Measurements from ENCODE around the gene ITPR2.
"Not testable (repeated sequence)": the region's sequence is repeated elsewhere in the genome, so short reads cannot be mapped to it uniquely, and the experiment has no call there.

ITPR2 gene

DNA sequence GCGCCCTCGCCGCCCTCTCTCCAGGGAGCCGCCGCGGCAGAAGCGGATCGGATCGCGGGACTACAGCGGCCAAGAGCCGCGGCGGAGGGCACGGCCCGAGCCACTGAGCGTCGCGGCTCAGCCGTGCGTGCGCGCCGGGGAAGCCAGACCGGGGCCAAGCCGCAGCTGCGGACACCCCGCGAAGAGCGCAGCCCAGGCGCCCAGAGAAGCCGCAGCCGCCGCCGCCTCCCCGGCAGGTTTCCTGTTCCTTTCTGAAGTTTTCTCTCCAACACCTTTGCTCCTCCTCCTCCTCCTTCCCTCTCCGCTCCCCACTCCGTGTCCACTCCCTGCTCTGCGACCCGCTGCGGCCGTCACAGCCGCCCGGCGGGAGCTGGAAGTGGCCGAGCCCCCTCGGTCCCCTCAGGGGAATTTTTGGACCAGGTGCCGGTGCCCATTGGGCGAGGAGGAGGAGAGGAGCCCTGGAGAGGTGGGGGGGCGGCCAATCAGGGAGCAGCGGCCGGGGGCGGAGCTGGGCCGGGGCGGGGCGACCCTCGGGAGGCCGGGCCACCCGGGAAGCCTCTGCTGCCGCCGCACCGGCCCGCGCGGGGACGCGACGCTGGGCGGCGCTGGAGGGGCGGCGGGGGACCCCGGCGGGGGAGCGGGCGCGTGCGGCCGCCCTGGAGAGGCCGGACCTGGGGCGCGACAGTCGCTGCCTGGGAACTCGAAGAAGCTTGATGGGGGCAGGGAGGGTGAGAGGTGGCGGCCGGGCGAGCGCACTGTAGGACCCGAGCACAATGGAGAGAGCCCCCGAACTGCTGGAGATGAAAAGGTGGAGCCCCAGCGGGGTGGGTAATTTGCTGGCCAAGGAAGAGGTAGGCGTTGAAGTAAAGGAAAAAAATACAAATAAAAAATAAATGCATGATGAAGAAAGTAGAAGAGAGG, at the start of gene ITPR2:
Gene ITPR2 (minus strand): TSS at position 373 of the 921 bp plus-strand sequence. CDS start 413 bp downstream, outside the sequence.
- DNase-seq: peak; percentile 92 to 93

DNA sequence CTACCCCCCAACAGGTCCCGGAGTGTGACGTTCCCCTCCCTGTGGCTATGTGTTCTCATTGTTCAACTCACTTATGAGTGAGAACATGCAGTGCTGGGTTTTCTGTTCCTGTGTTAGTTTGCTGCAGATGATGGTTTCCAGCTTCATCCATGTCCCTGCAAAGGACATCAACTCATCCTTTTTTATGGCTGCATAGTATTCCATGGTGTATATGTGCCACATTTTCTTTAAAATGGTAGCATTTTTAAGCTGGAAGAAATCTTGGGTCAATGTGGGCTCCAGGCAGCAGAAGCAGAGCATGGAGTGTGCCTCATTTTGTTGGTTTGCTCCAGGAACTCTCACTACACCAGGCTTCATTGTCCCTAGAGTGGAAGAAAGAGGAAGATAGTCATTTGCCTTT, 47.6 kb upstream of the ITPR2 start:
- no peak for DNase-seq

DNA sequence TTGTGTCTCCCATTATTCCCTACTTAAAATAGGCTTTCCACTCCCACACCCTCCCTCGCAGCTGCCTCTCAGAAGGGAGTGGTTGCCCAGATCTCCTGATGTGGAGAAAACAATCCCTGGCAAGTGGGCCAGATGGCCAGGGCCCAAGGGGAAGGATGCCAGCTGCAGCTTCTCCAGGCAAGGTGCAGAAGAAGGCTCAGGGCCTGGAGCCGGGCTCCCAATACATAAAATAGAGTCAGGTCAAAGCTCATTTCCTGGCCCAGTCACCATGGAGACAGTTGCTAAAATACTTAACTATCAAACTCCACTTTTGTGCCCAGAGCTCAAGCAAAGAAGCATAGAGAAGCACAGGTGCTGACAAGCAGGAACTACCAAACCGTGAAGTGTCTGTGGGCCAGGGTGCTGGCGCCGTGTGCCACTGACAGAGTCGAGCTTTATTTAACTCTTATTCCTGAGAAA, 45.7 kb upstream of the ITPR2 start:
- DNase-seq: peak in 1 of 2 donors; percentile 7

DNA sequence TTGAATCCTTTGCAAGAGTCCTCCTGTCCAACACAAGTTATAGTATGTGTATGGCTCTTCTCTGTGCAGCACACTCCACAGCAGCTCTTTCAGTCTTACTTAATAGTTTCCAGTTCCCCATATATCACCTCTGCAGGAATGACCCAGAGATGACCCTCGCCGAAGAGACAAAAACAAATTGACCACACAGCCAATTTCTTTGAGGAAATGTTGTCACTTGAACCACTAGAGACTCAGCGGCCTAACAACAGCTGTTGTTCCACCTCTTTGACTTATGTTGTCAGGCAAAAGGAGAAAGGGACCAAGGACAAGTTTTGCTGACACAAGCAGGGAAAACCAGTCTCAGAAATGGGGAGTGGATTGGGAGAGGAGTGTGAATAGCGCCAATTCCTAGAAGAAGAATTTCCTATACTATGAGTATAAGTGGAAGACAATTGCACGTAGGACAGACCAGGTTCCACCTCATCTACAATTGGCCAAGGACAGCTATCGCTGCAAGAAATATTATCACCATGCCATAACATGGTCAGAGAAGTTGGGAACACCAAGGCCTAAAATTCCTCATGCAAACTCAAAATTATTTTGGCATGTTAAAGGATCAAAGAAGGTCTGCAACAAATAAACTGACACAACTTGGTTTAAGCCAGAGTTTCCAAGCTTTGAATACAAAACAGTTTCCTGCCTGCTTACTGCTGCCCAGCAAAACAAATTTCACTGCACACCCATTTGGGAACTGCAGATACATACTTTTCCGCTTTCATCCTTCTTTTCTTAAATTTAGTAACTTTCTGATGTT, 41.7 kb upstream of the ITPR2 start:
- DNase-seq: peak in 1 of 2 donors; percentile 4

DNA sequence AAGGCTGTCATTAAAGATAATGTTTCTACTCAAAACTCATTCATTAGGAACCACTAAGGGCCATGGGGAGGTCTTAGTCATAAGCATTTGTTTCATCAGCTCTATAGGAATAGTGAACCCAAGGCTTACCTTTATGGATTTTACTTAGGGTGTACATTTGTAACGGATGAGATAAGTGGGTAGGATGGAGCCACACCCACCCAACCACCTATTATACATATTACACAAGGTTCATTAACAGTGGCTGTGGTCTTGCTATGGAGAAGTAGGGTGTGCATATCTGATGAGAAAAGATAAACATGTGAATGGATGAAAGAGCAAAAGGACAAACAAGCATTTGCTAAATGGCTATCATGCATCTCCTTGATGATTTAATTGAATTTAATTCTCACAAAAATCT, 39.6 kb upstream of the ITPR2 start:
- DNase-seq: no peak

DNA sequence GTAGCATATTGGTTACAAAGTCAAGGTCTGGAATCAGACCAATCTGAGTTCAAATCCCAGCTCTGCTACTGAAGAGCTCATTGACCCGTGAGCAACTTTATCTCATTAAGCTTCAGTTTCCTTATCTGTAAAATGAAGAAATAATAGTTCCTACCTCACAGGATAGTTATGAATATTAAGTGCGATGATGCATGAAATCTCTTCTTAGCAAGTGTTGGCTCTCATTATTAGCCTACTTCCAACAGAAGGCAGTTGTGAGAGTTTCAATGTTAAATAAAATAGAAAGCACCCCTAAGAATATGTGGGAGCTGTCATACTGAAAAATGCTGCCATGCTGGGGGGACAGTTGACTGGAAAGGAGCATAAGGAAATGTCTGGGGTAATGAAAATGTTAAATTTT, 39.0 kb upstream of the ITPR2 start:
- DNase-seq: no peak

DNA sequence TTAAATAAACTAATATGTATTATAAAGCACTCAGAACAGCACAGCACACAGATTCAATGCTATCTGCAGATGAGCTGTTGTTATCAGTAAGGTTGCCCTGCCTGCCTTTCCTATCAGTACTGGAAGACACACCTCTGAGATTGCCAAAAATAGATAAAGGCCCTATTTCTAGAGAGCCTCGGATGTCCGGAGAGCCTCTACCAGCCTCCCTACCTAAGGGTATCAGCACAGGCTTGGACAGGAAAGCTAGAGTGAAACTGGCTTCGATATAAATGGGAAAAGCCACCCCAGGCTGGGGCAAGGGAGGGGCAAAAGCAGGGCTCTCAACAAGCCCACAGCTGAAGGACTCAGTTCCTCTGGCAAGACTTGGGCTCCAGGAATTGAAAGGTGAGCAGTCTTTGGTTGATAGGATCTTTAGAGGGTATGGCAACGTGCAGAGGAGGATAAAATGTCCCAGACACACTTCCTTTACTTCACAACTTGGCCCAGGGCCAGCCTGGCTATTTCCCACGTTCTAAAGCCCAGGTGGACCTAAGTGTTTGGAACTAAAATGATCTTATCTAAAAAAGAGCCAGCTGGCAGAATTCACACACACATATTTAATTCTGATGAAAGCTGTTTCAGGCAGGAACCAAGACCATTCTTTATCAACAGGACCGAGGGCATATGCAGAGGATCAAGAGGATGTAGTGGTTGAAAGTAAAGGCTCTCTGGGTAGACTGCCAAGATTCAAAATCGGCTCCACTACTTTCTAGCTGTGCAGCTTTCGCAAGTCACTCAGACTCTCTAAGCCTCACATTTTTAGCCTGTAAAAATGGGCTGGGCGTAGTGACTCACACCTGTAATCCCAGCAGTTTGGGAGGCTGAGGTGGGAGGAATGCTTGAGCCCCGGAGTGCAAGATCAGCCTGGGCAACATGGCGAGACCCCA, 37.8 kb upstream of the ITPR2 start:
- DNase-seq: no peak

DNA sequence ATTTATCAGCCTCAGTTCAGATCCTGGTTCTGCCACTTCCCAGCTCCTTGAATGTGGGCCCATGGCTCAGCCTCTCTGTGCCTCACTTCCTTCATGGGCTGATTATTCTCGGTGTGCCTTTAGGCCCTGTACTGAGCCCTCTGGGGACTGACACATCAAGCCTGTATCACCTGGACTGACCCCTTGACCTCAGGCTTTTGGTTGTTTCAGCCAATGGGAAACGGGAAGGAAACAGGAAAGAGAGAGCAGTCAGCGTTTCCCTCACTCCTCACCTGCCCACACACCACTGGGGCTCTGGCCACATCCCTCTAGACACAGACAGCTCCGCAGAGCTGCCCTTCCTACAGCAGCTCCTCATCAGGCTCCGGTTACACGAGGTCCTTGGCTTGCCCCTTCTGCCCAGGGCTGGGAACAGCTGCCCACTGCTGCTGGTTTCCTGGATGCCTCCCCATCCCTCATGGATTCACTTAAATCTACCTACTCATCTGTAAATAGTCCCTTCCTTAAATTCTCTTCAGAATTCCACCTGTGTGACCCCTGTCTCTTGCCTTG, 37.0 kb upstream of the ITPR2 start:
- no peak for DNase-seq

DNA sequence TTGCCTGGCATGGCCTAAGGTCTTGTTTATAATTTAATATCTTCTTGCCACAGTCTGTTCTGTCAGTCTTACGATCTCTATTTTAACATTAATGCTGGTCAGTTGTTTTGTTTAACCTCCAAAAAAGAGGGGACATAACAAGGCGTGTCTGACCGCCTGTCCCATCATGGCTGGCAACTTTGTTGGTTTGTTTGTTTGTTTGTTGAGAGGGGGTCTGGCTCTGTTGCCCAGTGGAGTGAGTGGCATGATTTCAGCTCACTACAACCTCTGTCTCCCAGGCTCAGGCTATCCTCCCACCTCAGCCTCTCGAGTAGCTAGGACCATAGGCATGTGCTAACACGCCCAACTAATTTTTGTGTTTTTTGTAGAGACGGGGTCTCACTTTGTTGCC, 36.1 kb upstream of the ITPR2 start:
- DNase-seq: no peak

DNA sequence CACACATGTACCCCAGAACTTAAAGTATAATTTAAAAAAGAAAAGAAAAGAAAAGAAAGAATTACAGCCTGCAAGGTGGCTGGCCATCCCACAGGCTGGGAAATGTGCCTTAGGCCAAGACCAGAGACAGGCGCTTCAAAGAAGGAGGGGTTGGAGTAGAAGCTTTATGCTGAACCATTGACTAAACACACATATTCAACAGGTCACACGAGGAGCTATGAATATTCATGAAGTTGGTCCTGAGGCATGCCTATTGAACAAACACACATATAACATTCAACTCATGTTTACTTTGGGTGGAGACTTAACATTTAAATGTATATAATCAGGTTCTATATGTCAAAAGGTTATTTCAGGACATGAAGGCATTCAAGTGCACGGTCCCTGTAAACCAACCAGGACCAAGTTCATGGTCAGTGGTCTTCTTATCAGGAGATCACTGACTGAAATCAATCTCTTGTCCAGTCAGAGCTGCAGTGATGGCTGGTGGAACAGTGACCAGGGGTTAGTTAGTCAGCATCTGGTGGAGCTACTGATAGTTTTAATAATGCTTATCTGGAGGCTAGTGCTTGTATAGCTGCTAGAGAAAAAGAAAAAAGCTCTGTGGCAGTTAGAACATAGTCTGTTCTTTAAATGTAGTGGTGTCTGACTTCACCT, 35.6 kb upstream of the ITPR2 start:
- no peak for DNase-seq

DNA sequence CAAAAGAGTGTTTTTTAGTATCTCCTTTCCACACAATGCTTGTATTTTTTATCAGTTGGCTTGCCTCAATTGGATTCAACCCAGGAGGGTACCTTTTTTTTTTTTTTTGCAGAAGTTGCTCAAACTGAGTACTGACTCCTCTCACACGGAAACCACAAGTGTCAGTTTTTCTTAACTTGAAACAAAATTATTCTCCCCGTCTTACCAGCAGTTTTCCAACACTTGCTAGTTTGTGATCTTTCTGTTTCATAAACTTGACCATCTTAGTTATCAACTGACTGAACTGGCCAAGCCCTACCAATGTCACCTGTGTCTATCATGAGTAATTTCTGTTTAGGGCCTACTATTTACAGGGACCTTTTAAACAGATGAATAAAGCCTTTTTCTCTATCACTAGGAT, 34.1 kb upstream of the ITPR2 start:
- DNase-seq: no peak

DNA sequence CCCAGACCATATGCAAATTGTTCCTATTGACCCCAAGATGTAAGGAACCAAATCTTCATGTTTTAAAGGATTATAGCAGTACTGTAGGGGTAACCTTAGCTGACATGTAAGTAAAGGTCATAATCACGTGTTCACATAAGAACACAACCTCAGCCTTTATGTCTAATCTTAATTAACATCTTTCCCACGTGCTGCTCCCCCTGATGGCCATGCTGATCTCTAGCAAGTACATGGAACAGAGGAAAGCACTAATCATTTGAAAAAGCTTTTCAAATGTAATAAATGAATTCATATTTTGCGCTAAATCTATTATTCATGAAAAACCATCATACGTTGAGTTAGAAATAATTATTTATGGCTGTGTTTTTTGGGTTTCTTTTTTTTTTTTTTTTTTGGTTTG, 30.5 kb upstream of the ITPR2 start:
- DNase-seq: no peak

DNA sequence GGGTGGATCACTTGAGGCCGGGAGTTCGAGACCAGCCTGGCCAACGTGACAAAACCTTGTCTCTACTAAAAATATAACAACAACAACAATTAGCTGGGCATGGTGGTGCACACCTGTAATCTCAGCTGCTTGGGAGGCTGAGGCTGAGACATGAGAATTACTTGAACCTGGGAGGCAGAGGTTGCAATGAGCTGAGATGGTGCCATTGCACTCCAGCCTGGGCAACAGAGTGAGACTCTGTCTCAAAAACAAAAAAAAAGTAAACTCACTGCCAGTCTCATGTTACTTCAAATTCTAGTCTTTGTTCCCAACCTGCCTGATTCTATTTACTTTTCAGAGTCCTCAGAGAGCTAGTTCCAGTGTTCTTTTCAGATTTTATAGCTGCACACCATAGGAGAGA, 29.8 kb upstream of the ITPR2 start:
- DNase-seq: not testable (repeated sequence)

DNA sequence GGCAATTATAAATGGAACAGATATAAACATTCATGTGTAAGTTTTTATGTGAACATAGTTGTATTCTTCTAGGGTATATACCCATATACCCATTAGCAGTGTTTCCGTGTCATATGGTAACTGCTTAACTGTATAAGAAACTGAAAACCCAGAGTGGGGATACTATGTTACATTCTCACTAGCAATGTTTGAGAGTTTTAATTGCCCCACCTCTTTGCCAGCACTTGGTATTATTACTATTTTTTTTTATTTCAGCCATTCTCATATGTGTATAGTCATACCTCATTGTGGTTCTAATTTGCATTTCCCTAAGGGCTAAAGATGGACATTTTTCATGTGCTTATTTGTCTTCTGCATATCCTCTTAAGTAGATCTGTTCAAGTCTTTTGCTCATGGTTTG, 28.7 kb upstream of the ITPR2 start:
- DNase-seq: no peak

DNA sequence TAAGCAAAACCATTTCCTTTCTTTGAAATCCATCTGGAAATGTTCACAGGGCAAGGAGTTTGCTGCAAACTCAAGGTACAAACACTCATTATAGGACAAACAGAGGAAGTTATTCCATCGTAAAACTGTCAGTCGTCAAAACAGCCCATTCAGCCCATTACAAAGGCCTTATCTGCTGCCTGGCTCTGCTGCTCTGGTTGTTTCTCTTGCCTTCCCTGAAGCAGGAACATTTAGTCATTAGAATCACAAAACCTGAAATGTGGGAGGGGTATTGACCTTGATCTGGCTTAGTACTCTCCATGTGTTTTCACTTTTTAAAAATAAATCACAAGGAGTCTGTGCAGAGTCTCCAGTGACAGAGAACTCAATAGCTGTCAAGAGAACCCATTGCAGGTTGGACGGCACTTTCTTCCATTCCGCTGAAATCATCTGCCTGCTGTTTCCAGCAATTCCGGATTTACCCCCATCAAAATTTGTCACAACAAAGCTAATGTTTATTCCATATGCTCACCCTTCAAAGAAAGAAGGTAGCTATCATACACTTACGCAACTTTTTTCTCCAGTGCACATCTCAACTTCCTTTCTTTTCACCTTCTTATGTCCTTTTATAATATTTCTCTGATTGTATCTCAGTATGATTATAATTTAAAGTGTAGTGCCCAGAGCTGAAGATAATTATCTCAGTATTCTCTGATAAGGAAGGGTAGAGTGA, 24.6 kb upstream of the ITPR2 start:
- DNase-seq: no peak

DNA sequence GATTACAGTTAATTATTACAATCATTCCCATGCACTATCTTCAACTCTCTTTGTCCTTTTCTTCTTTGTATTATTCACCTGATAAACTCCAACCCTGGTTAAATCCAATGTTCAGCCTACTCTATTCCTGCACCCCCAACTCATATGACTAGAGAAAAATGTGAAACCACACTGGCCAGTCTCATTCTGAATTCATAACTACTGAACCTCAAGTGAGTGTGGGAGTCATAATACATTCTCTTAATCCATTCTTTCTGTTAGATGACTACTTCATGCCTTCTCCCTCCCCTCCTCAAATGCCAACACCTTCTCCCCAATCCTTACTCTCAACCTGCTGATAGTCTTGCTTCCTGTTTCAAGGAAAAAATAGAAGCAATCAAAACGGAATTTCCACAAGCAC, 22.3 kb upstream of the ITPR2 start:
- no peak for DNase-seq

DNA sequence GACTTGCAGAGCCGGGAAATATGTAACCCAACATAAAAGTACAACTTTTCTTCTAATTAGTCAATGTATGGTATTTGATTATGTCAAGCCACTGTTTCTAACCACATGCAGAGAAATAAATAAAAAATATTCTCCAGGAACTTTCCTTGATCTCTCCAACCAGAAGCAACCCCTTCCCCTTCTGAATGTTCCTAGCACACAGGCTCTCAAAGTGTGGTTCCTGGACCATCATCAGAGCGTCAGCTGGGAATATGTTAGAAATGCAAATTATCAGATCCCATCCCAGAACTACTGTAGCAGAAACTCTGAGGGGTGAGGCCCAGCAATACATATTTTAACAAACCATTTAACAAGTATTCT, 21.0 kb upstream of the ITPR2 start:
- DNase-seq: no peak

DNA sequence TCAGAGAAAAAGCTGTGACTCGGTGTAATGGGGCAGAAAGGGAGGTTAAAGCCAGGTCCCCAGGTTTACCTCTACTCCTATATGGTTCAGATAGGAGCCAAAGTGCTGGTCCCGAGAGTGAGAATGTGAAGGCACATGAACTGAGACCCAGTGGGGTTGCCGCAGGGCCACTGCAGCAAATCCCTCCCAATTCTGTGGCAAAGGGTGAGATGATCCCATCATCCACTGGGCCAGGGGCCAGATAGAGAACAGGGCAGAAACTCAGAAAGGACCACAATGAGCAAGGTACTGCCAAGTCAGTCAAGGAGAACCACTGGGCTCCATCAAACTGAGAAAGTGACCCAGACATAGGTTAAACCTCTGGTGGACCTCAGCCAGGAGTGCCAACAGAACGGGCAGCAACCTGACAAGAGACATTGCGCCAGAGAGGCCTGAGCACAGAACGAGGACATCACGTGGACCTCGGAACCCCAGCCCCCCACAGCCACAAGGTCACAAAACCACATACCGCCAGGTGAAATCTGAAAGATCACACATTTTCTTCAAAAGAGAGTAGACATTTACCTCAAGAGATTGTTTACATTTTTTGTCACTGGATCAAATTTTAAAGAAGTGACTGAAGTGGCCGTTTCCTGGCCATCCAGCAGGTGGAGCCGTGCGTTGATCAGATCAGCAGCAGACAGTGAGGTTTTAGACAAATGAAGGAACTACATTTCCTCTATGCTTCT, 20.5 kb upstream of the ITPR2 start:
- DNase-seq: peak; percentile 74 to 77

DNA sequence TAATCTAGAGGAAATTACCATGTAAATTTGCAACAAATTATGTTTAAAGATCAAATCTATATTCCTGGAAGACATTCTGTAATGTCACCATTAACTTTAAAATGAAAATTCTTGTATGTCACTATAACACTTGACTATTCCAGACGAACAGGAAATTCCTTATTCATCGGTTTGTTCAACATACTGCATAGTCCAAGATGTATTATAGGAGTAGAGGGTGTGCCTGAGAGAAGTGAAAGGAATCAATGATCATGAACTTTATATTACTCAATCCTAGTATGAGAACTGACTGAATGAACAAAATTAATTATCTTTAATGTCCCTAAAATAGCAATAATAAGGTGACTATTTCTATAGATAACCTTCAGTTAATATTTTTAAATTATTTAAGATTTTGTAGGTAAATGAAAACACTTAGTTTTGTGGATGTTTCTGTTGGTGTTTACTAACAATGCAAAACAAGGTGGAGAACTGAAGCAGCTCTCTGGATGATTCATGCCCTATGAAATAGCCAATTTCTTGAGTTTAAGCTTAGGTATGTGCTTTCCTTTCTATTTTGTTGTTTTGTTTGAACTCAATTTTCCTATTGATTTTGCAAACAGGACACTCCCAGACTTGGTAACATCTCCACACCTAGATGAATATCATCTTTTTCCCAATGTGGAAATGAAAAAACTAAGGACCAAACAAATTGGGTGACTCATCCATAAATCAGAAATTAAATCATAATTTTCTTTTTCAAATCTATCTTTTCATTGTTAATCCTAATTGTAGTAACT, 18.2 kb upstream of the ITPR2 start:
- no peak for DNase-seq

Data from CD4-positive, alpha-beta T cell treated with Interferon alpha-2 for 1 hour (primary cell).